ENCODE results near the gene KLHL11. TPM values are rescaled to one million over a fixed set of nuclear protein-coding genes. Genes with fewer than 3 reads are reported as not detected.
A peak's percentile ranks its signal among the peaks of the same experiment; 100 is the strongest.

KLHL11 gene
- total and polyA plus RNA-seq, 4 donors: 0.63 to 27.7 (median 6.8) TPM

GRCh38 chr17:41837761-41838538 is 27.3 kb downstream of the KLHL11 start, which contains the start of gene KLHL10:
Gene KLHL10 (plus strand): TSS chr17:41837825. CDS start chr17:41837933, 108 bp downstream.
- WGBS, 2 donors: 95% methylated on average over 15 of the region's 15 CpGs
- Histone ChIP-seq H3K4me1 (ENCODE audit: control insufficient read depth in 5 of 5, insufficient read depth in 5 of 5, low read length in 5 of 5) (peaks cover 1 to 8% (median 5%) of the 10 kb centered on the region in 5 donors), H3K27me3 (ENCODE audit: control insufficient read depth in 3 of 3, insufficient read depth in 3 of 3, low read length in 2 of 3) (no peaks in the 10 kb centered on the region), H3K9me3 (ENCODE audit: control insufficient read depth in 4 of 4, insufficient read depth in 3 of 4, low read length in 3 of 4) (no peaks in the 10 kb centered on the region), H3K9ac (ENCODE audit: insufficient read depth in 1 of 2, low read length in 2 of 2) (no peak within 1 kb of the TSS), H3K4me3 (no peak within 1 kb of the TSS), H3K27ac (ENCODE audit: low read depth in 1 of 2, low read length in 1 of 2) (no peak within 1 kb of the TSS), H3K36me3 (ENCODE audit: control insufficient read depth in 4 of 4, insufficient read depth in 4 of 4, low read length in 4 of 4) (no peaks in the 10 kb centered on the region)
- ATAC-seq (ENCODE audit: insufficient read depth, low FRiP score) (no peak), DNase-seq (no peak)
- TF ChIP-seq CTCF (IDR thresholded peaks at IDR 0.05; ENCODE audit: control extremely low read depth, extremely low read depth): no peak

DNA sequence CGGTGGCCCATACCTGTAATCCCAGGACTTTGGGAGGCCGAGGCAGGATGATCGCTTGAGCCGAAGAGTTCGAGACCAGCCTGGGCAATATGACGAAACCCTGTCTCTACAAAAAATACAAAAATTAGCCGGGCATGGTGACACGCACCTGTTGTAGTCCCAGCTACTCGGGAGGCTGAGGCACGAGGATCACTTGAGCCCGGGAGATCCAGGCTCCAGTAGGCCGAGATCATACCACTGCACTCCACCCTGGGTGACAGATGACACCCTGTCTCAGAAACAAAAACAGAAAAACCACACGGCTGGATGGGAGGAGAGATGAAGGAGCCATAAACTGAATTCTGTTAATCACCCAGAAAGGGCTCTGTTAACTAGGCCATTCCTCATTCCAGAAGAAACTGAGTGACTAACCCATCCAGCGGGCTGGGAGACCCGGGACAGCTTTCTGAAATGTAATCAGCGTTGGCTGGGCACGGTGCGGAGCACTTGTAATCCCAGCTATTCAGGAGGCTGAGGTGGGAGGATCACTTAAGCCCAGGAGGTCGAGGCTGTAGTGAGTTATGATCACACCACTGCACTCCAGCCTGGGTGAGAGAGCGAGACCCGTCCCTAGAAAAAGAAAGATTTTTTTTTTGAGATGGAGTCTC is 28.6 kb downstream of the KLHL11 start:
- peak overlapping the region in 1 of 2 donors; percentile 52 for H3K27ac ChIP-seq (ENCODE audit: low read depth in 1 of 2, low read length in 1 of 2)
- TF ChIP-seq CTCF (IDR thresholded peaks at IDR 0.05; ENCODE audit: control extremely low read depth, extremely low read depth): no peak
- no peaks in the 10 kb centered on the region for H3K9me3 ChIP-seq (ENCODE audit: control insufficient read depth in 4 of 4, insufficient read depth in 3 of 4, low read length in 3 of 4)
- peak overlapping the region; percentile 46 for H3K4me3 ChIP-seq
- no peaks in the 10 kb centered on the region for H3K27me3 ChIP-seq (ENCODE audit: control insufficient read depth in 3 of 3, insufficient read depth in 3 of 3, low read length in 2 of 3)
- H3K9ac ChIP-seq (ENCODE audit: insufficient read depth in 1 of 2, low read length in 2 of 2): peak overlapping the region in 1 of 2 donors; percentile 62
- peaks cover 1 to 8% (median 5%) of the 10 kb centered on the region in 5 donors for H3K4me1 ChIP-seq (ENCODE audit: control insufficient read depth in 5 of 5, insufficient read depth in 5 of 5, low read length in 5 of 5)
- peaks cover 0 to 5% (median 2%) of the 10 kb centered on the region in 4 donors for H3K36me3 ChIP-seq (ENCODE audit: control insufficient read depth in 4 of 4, insufficient read depth in 4 of 4, low read length in 4 of 4)
- ATAC-seq (ENCODE audit: insufficient read depth, low FRiP score) (no peak), DNase-seq (no peak)
- WGBS, 2 donors: 47 to 60% methylated on average over 21 of the region's 21 CpGs

GRCh38 chr17:41835800-41836549 is 29.2 kb downstream of the KLHL11 start, which contains the start of gene NT5C3B:
Gene NT5C3B (minus strand): TSS chr17:41836232. CDS start chr17:41836193, 39 bp downstream.
- peak within 1 kb of the TSS; percentile 87 for H3K4me3 ChIP-seq

More at GRCh38 chr17:41835800-41836549, 29.2 kb downstream of the KLHL11 start, which contains the start of gene NT5C3B:
- Histone ChIP-seq H3K27ac (ENCODE audit: low read depth in 1 of 2, low read length in 1 of 2) (peak within 1 kb of the TSS; percentile 52 to 65), H3K36me3 (ENCODE audit: control insufficient read depth in 4 of 4, insufficient read depth in 4 of 4, low read length in 4 of 4) (peaks cover 0 to 7% (median 5%) of the 10 kb centered on the region in 4 donors), H3K9ac (ENCODE audit: insufficient read depth in 1 of 2, low read length in 2 of 2) (peak within 1 kb of the TSS; percentile 63 to 70), H3K4me1 (ENCODE audit: control insufficient read depth in 5 of 5, insufficient read depth in 5 of 5, low read length in 5 of 5) (peaks cover 1 to 8% (median 5%) of the 10 kb centered on the region in 5 donors), H3K9me3 (ENCODE audit: control insufficient read depth in 4 of 4, insufficient read depth in 3 of 4, low read length in 3 of 4) (no peaks in the 10 kb centered on the region), H3K27me3 (ENCODE audit: control insufficient read depth in 3 of 3, insufficient read depth in 3 of 3, low read length in 2 of 3) (no peaks in the 10 kb centered on the region)
- TF ChIP-seq CTCF (IDR thresholded peaks at IDR 0.05; ENCODE audit: control extremely low read depth, extremely low read depth): no peak
- DNase-seq (peak; percentile 70 to 80 (median 78)), ATAC-seq (ENCODE audit: insufficient read depth, low FRiP score) (peak; percentile 83)
- WGBS, 2 donors: 1 to 2% methylated on average over 70 to 72 of the region's 72 CpGs
